Uterus (tissue), 4 donors: ENCODE measurements around the gene ENOX2. TPM values are rescaled to one million over a fixed set of nuclear protein-coding genes. Genes with fewer than 3 reads are reported as not detected.

Experiments used
- DNase-seq, 2 donors: peaks; one replicate each; pipeline ENCODE4 v3.0.0-alpha.2; 2019 to 2020
- H3K27ac ChIP-seq, 2 donors: fragments of 200-600 bp; sonication (generic); 1 replicate in 1 of 2; 2 replicates in 1 of 2; pipeline ENCODE4 v1.5.1; 2016 to 2018
- H3K27me3 ChIP-seq, 2 donors: fragments of 200-600 bp; sonication (generic); one replicate each; pipeline ENCODE4 v1.5.1; 2018 to 2019; ENCODE audit warnings: control low read depth in 1 of 2
- H3K36me3 ChIP-seq, 2 donors: fragments of 200-600 bp; sonication (generic); one replicate each; pipeline ENCODE4 v1.5.1; 2019; ENCODE audit warnings: control low read depth in 1 of 2
- H3K4me1 ChIP-seq, 2 donors: fragments of 200-600 bp; sonication (generic); one replicate each; pipeline ENCODE4 v1.5.1; 2018 to 2019; ENCODE audit warnings: control low read depth in 1 of 2
- H3K4me3 ChIP-seq, 2 donors: fragments of 200-600 bp; sonication (generic); 1 replicate in 1 of 2; 2 replicates in 1 of 2; pipeline ENCODE4 v1.5.1; 2018 to 2019; ENCODE audit warnings: mild to moderate bottlenecking in 1 of 2
- H3K9me3 ChIP-seq, 2 donors: fragments of 200-600 bp; sonication (generic); one replicate each; pipeline ENCODE4 v1.5.1; 2019; ENCODE audit warnings: control low read depth in 1 of 2
- CTCF ChIP-seq, 4 experiments: fragments of 200-600 bp in 2 of 4; fragments of 450-650 bp in 2 of 4; sonication (generic) in 2 of 4; IDR thresholded peaks; one replicate each; pipeline ENCODE4 v1.5.1; 2016 to 2019; ENCODE audit warnings: antibody characterized with exemption in 4 of 4, mild to moderate bottlenecking in 2 of 4, moderate library complexity in 1 of 4
- POLR2A ChIP-seq, 2 donors: fragments of 450-650 bp; IDR thresholded peaks; one replicate each; pipeline ENCODE4 v1.6.1; 2016; ENCODE audit warnings: antibody characterized with exemption in 2 of 2, mild to moderate bottlenecking in 1 of 2, moderate library complexity in 1 of 2
- intact Hi-C: fragments of 100-400 bp; cut with DNase I; formaldehyde crosslinking; loops from one replicate; pipeline ENCODE4 v1.15.1; 2023; ENCODE audit warnings: low total_unique reads
- total RNA-seq, 4 donors: library from RNA; depleted of rRNA in 3 of 4; stranded (reverse); fragments of >200 nt in 3 of 4; gene quantifications; one replicate each; pipeline versions ENCODE4 v1.1.0 to v1.2.4, GENCODE V29; 2014 to 2023
- donor health status: DM: yes; HTN: yes; CAD: no.

Gene ENOX2
- total RNA-seq, 4 donors from 2014 or later: 8.2 to 19.5 (median 14.8) TPM

DNA sequence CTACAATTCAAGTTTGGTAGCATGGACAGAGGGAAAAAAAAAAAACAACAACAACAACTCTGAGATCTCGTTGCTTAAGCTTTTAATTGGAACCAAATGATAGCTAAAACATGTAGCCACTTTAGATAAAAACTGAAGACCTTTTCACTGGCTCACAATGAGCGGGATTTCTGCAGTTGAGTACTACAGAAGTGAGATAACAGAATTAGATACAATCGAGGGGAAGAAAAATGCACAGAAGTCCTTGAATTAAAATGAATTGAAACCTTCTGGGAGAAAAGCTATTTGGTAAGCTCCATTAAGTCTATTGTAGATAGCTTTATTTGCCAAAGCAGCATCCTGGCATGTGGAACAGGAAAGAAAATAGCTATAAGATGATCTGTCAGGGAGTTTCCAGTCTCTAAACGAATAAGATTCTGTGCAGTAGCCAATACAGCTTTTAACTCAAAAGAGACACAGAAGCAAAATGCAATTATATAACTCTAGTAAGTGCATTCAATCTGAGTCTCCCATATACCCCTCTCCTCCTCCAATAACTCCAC is 248.5 kb downstream of the ENOX2 start:
- no peaks in the 10 kb centered on the region for H3K27me3 ChIP-seq
- no peak overlapping the region for H3K27ac ChIP-seq
- intact Hi-C loops: no loop called here
- H3K9me3 ChIP-seq: peaks cover 0 to 3% of the 10 kb centered on the region in 2 donors
- TF ChIP-seq CTCF (IDR thresholded peaks at IDR 0.05): no peak
- TF ChIP-seq POLR2A (IDR thresholded peaks at IDR 0.05): no peak
- H3K36me3 ChIP-seq: no peaks in the 10 kb centered on the region
- H3K4me1 ChIP-seq: no peaks in the 10 kb centered on the region
- DNase-seq: no peak
- no peak overlapping the region for H3K4me3 ChIP-seq

DNA sequence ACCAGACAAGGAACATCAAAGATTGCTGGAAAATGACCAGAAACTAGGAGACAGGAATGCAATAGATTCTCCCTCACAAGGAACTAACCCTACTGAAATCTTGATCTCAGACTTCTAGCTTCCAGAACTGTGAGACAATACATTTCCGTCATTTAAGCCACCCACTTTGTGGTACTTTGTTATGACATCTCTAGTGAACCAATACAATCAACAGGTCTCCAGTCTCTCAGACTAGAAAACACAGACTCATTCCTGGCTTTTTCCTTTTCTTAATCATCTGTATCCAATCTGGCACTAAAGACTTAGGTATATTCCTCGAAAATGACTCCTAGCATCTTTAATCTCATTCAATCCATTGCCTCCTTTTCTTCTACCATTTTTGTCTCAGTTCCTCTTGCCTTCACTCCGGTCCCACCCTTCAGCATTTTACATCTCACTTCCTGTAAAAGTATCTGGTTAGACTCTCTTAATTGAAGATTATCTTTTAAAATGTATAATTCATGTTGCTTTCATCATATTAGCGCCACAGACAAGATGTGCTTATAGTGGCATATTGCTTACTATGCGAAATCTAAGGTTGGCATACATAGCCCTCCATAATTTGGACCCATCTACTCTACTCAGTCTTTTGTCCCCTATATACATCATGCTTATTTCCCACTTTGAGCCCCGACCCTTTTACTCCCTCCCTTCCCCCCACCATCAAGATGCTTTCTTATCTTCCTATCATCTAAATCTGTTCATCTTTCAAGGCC is 250.0 kb downstream of the ENOX2 start:
- intact Hi-C loops: no loop called here
- TF ChIP-seq POLR2A (IDR thresholded peaks at IDR 0.05) (no peak), CTCF (IDR thresholded peaks at IDR 0.05) (no peak)
- no peaks in the 10 kb centered on the region for H3K36me3 ChIP-seq
- no peak for DNase-seq
- H3K4me3 ChIP-seq: no peak overlapping the region
- no peak overlapping the region for H3K27ac ChIP-seq
- H3K9me3 ChIP-seq: peaks cover 0 to 3% of the 10 kb centered on the region in 2 donors
- no peaks in the 10 kb centered on the region for H3K4me1 ChIP-seq
- H3K27me3 ChIP-seq: no peaks in the 10 kb centered on the region

DNA sequence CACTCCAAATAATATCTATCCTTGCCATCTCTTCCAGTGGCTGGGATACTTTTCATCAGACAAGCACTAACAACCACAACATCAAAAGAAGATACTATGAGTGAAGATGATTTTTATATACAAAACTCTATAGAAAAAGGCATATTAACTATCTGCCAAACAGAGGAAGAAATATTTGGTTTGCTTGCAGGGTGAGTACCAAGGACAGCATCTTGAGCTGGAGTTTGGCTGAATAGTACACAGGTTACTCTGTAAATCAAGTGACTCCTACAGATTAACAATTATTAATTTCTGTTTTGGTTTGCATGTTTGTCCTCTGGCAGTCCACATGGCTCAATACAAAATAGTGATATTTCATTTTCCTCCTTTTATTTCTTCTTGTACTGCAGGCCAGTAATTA is 253.3 kb downstream of the ENOX2 start:
- Histone ChIP-seq H3K27me3 (no peaks in the 10 kb centered on the region), H3K4me3 (no peak overlapping the region), H3K4me1 (no peaks in the 10 kb centered on the region), H3K27ac (no peak overlapping the region), H3K9me3 (no peaks in the 10 kb centered on the region), H3K36me3 (no peaks in the 10 kb centered on the region)
- TF ChIP-seq CTCF (IDR thresholded peaks at IDR 0.05) (no peak), POLR2A (IDR thresholded peaks at IDR 0.05) (no peak)
- no peak for DNase-seq
- intact Hi-C loops: no loop called here

- Histone ChIP-seq H3K36me3 (no peaks in the 10 kb centered on the region), H3K27me3 (no peaks in the 10 kb centered on the region), H3K9me3 (no peaks in the 10 kb centered on the region), H3K4me1 (no peaks in the 10 kb centered on the region), H3K27ac (no peak overlapping the region), H3K4me3 (no peak overlapping the region)
- intact Hi-C loops: no loop called here
- TF ChIP-seq CTCF (IDR thresholded peaks at IDR 0.05) (no peak), POLR2A (IDR thresholded peaks at IDR 0.05) (no peak)
- no peak for DNase-seq
These were observed 255.5 kb downstream of the ENOX2 start for GRCh38 chrX:130647468-130647867.

DNA sequence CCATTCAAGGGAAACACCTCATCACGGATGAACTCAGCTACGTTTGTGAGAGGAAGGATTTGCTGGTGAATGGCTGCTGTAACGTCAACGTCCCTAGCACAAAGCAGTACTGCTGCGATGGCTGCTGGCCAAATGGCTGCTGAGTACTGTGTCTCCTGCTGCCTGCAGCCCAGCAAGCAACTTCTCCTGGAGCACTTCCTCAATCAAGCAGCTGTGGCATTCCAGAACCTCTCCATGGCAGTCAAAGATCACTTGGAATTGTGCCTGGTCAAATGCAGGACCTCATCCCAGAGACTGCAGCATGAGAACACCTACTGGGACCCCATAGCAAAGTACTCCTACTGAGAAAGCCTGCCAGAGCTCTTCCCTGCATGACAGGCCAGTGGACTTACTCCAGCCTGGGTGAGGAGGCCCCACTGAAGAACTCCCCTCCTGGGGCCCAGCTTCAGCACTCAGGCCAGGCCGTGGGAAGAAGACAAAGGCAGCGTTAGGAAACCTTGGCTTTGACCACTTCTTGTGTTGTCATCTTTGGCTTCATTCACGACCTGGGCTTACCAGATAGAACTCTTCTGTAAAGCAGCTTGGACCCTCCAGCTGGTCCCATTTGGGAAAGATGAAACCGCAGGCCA is 256.9 kb downstream of the ENOX2 start:
- Histone ChIP-seq H3K27me3 (no peaks in the 10 kb centered on the region), H3K9me3 (no peaks in the 10 kb centered on the region), H3K4me1 (no peaks in the 10 kb centered on the region), H3K36me3 (no peaks in the 10 kb centered on the region), H3K27ac (no peak overlapping the region), H3K4me3 (no peak overlapping the region)
- TF ChIP-seq POLR2A (IDR thresholded peaks at IDR 0.05) (no peak), CTCF (IDR thresholded peaks at IDR 0.05) (no peak)
- intact Hi-C loops: no loop called here
- DNase-seq: no peak
